CD14-positive monocyte (primary cell): ENCODE measurements around the gene WWC1. TPM values are rescaled to one million over a fixed set of nuclear protein-coding genes. Genes with fewer than 3 reads are reported as not detected.

Source experiments
- DNase-seq, 3 donors: peaks; one replicate each; pipeline ENCODE4 v3.0.0-alpha.2; 2011 to 2022
- H2AFZ ChIP-seq: 2 replicates; pipeline ENCODE4 v1.6.0; 2012; ENCODE audit warnings: mild to moderate bottlenecking, low read depth, low read length, inconsistent platforms; ENCODE audit not compliant: insufficient read depth, poor library complexity, severe bottlenecking
- H3K27ac ChIP-seq, 2 donors: 1 replicate in 1 of 2; 2 replicates in 1 of 2; pipeline ENCODE4 v1.5.1; 2012 to 2013; ENCODE audit warnings: low read length in 2 of 2, control low read depth in 1 of 2, inconsistent platforms in 1 of 2, low read depth in 1 of 2, mild to moderate bottlenecking in 1 of 2
- H3K27me3 ChIP-seq, 2 donors: one replicate each; pipeline versions ENCODE4 v1.6.0 to v1.6.1; 2011 to 2013; ENCODE audit warnings: low read length in 2 of 2; ENCODE audit not compliant: control insufficient read depth in 2 of 2, insufficient read depth in 2 of 2
- H3K36me3 ChIP-seq, 2 donors: replicated peaks in 1 of 2; 1 replicate in 1 of 2; 2 replicates in 1 of 2; pipeline versions ENCODE4 v1.5.1 to v1.6.1; 2012 to 2013; ENCODE audit warnings: low read length in 2 of 2, control low read depth in 1 of 2, inconsistent platforms in 1 of 2, mild to moderate bottlenecking in 1 of 2; ENCODE audit not compliant: insufficient read depth in 2 of 2, control insufficient read depth in 1 of 2
- H3K4me1 ChIP-seq, 2 donors: 1 replicate in 1 of 2; 2 replicates in 1 of 2; pipeline versions ENCODE4 v1.5.1 to v1.6.1; 2012 to 2013; ENCODE audit warnings: low read length in 2 of 2, control low read depth in 1 of 2, inconsistent platforms in 1 of 2, mild to moderate bottlenecking in 1 of 2, moderate library complexity in 1 of 2; ENCODE audit not compliant: insufficient read depth in 2 of 2, control insufficient read depth in 1 of 2
- H3K4me2 ChIP-seq: replicated peaks from 2 replicates; pipeline ENCODE3; 2012; ENCODE audit warnings: low read length, moderate library complexity, mild to moderate bottlenecking; ENCODE audit not compliant: poor library complexity, severe bottlenecking; ENCODE audit errors: extremely low read depth
- H3K4me3 ChIP-seq, 3 experiments: fragments of 200-600 bp in 1 of 3; sonication (generic) in 1 of 3; replicated peaks in 1 of 3; 1 replicate in 2 of 3; 2 replicates in 1 of 3; pipeline ENCODE4 v1.5.1; 2011 to 2013; ENCODE audit warnings: low read length in 3 of 3, mild to moderate bottlenecking in 3 of 3, control low read depth in 2 of 3, low read depth in 2 of 3, inconsistent platforms in 1 of 3, moderate library complexity in 1 of 3
- H3K79me2 ChIP-seq: 2 replicates; pipeline ENCODE4 v1.6.0; 2012; ENCODE audit warnings: mild to moderate bottlenecking, control low read depth, inconsistent platforms, low read length, moderate library complexity; ENCODE audit not compliant: insufficient read depth
- H3K9ac ChIP-seq: 2 replicates; pipeline ENCODE4 v1.6.0; 2017; ENCODE audit warnings: low read length, mild to moderate bottlenecking; ENCODE audit not compliant: insufficient read depth, poor library complexity, severe bottlenecking
- H3K9me3 ChIP-seq, 2 donors: replicated peaks in 1 of 2; 1 replicate in 1 of 2; 2 replicates in 1 of 2; pipeline versions ENCODE4 v1.5.1 to v1.6.1; 2012 to 2013; ENCODE audit warnings: low read length in 2 of 2, control low read depth in 1 of 2; ENCODE audit not compliant: control insufficient read depth in 1 of 2, insufficient read depth in 1 of 2
- H4K20me1 ChIP-seq: 2 replicates; pipeline ENCODE4 v1.6.0; 2012; ENCODE audit warnings: mild to moderate bottlenecking, low read length, control low read depth, moderate library complexity; ENCODE audit not compliant: insufficient read depth
- H3K27ac Mint-ChIP-seq, 7 donors: one replicate each; pipeline ENCODE4 v1.8.0; 2020; ENCODE audit warnings: mild to moderate bottlenecking in 7 of 7, mixed read lengths in 7 of 7, moderate library complexity in 6 of 7, inconsistent platforms in 2 of 7
- H3K27me3 Mint-ChIP-seq, 3 donors: one replicate each; pipeline ENCODE4 v1.8.0; 2021 to 2022; ENCODE audit warnings: low read depth in 3 of 3, mild to moderate bottlenecking in 3 of 3, mixed read lengths in 3 of 3, moderate library complexity in 3 of 3, inconsistent platforms in 1 of 3
- H3K36me3 Mint-ChIP-seq, 2 donors: one replicate each; pipeline ENCODE4 v1.8.0; 2020; ENCODE audit warnings: mixed read lengths in 2 of 2, inconsistent platforms in 1 of 2, mild to moderate bottlenecking in 1 of 2
- H3K4me1 Mint-ChIP-seq: one replicate; pipeline ENCODE4 v1.8.0; 2020; ENCODE audit warnings: mild to moderate bottlenecking, mixed read lengths
- H3K4me3 Mint-ChIP-seq, 2 donors: one replicate each; pipeline ENCODE4 v1.8.0; 2020; ENCODE audit warnings: mild to moderate bottlenecking in 2 of 2, mixed read lengths in 2 of 2, moderate library complexity in 1 of 2
- H3K9me3 Mint-ChIP-seq, 7 donors: one replicate each; pipeline ENCODE4 v1.8.0; 2020 to 2022; ENCODE audit warnings: mixed read lengths in 7 of 7, mild to moderate bottlenecking in 6 of 7, moderate library complexity in 6 of 7, inconsistent platforms in 2 of 7
- CTCF ChIP-seq: fragments of 200-600 bp; IDR thresholded peaks from one replicate; pipeline ENCODE4 v1.8.0; 2022; ENCODE audit warnings: antibody characterized with exemption, mild to moderate bottlenecking
- whole genome bisulfite sequencing: methylation state at CpG from one replicate; pipeline ENCODE4 v1.1.5; 2013; ENCODE audit warnings: missing lambda C conversion rate; ENCODE audit not compliant: insufficient coverage; 5-methylcytosine and 5-hydroxymethylcytosine counted together
- intact Hi-C, 2 donors: fragments of 100-400 bp; cut with micrococcal nuclease; formaldehyde crosslinking; loops; one replicate each; pipeline versions ENCODE4 v1.15.0 to v1.15.1; 2023
- polyA plus RNA-seq, 3 donors: library from polyadenylated mRNA; depleted of rRNA in 1 of 3; unstranded in 2 of 3; stranded (reverse) in 1 of 3; fragments of 300-500 nt in 2 of 3; fragments of >200 nt in 1 of 3; fragmentation: Illumina TruSeq in 2 of 3; gene quantifications; 1 replicate in 2 of 3; 2 replicates in 1 of 3; pipeline ENCODE4 v1.2.3, GENCODE V29; 2012 to 2021

Gene WWC1
- polyA plus RNA-seq, 3 donors = not detected

- H3K4me3 Mint-ChIP-seq = no peak overlapping the region
- no peaks in the 10 kb centered on the region for H3K79me2 ChIP-seq
Measured at GRCh38 chr5:168378741-168379140, 87.3 kb downstream of the WWC1 start.

GRCh38 chr5:168382421-168382820 lies 91.0 kb downstream of the WWC1 start:
- peaks cover 0 to 17% (median 11%) of the 10 kb centered on the region in 7 donors for H3K9me3 Mint-ChIP-seq
- no peak overlapping the region for H2AFZ ChIP-seq
- H3K36me3 ChIP-seq = no peaks in the 10 kb centered on the region
- no peak for TF ChIP-seq CTCF
- H3K36me3 Mint-ChIP-seq = no peaks in the 10 kb centered on the region
- no peak for DNase-seq
- no peak overlapping the region for H3K27ac Mint-ChIP-seq
- no peak overlapping the region for H3K27ac ChIP-seq
- H3K9ac ChIP-seq = no peak overlapping the region
- H3K27me3 Mint-ChIP-seq = no peaks in the 10 kb centered on the region
- H3K4me2 ChIP-seq = no peak overlapping the region
- H3K4me1 Mint-ChIP-seq = no peaks in the 10 kb centered on the region
- intact Hi-C loops = no loop called here
- H3K27me3 ChIP-seq = no peaks in the 10 kb centered on the region
- H4K20me1 ChIP-seq = no peaks in the 10 kb centered on the region
- H3K9me3 ChIP-seq = peaks cover 0 to 7% of the 10 kb centered on the region in 2 donors
- H3K4me3 ChIP-seq = no peak overlapping the region
- no peaks in the 10 kb centered on the region for H3K79me2 ChIP-seq
- WGBS = 100% methylated on average over 2 of the region's 3 CpGs
- H3K4me1 ChIP-seq = no peaks in the 10 kb centered on the region
- H3K4me3 Mint-ChIP-seq = no peak overlapping the region

More at GRCh38 chr5:168378741-168379140, 87.3 kb downstream of the WWC1 start:
- no peak overlapping the region for H3K27ac ChIP-seq
- no peak overlapping the region for H3K4me3 ChIP-seq
- H3K9me3 ChIP-seq = no peaks in the 10 kb centered on the region
- 95% methylated on average over 3 of the region's 4 CpGs for WGBS
- DNase-seq = no peak
- H3K4me1 Mint-ChIP-seq = no peaks in the 10 kb centered on the region
- H3K4me1 ChIP-seq = no peaks in the 10 kb centered on the region
- H3K9ac ChIP-seq = no peak overlapping the region
- H3K36me3 Mint-ChIP-seq = no peaks in the 10 kb centered on the region
- no peak overlapping the region for H2AFZ ChIP-seq
- no peaks in the 10 kb centered on the region for H3K27me3 ChIP-seq
- TF ChIP-seq CTCF = no peak
- no peaks in the 10 kb centered on the region for H4K20me1 ChIP-seq
- H3K9me3 Mint-ChIP-seq = peaks cover 0 to 5% (median 2%) of the 10 kb centered on the region in 7 donors
- no peaks in the 10 kb centered on the region for H3K36me3 ChIP-seq
- no peak overlapping the region for H3K4me2 ChIP-seq
- intact Hi-C loops = no loop called here
- H3K27me3 Mint-ChIP-seq = no peaks in the 10 kb centered on the region
- no peak overlapping the region for H3K27ac Mint-ChIP-seq
